K562 (cell line): ENCODE results near the gene GABPB2. TPM values are rescaled to one million over a fixed set of nuclear protein-coding genes. Genes with fewer than 3 reads are reported as not detected.

Experiments
- ARID2 ChIP-seq: fragments of 450-650 bp; IDR thresholded peaks from 2 replicates; pipeline ENCODE4 v1.6.1; 2017; ENCODE audit warnings: antibody characterized with exemption, mild to moderate bottlenecking
- CREB1 ChIP-seq, 2 experiments: sonication (generic) in 1 of 2; formaldehyde crosslinking in 1 of 2; IDR thresholded peaks; 2 replicates each; pipeline versions ENCODE4 v1.6.1 to v1.8.0; 2012 to 2022; ENCODE audit warnings: inconsistent platforms in 1 of 2, mild to moderate bottlenecking in 1 of 2, missing genetic modification reagents in 1 of 2, moderate library complexity in 1 of 2
- EHMT2 ChIP-seq: fragments of 450-650 bp; IDR thresholded peaks from 2 replicates; pipeline ENCODE4 v1.6.1; 2018; ENCODE audit warnings: antibody characterized with exemption
- FIP1L1 ChIP-seq: fragments of 200-400 bp; formaldehyde crosslinking; IDR thresholded peaks from 2 replicates; pipeline ENCODE4 v1.6.1; 2018; ENCODE audit warnings: mild to moderate bottlenecking, low read depth, low read length; ENCODE audit not compliant: poor library complexity, severe bottlenecking
- KHSRP ChIP-seq: fragments of 450-650 bp; IDR thresholded peaks from 2 replicates; pipeline ENCODE4 v1.6.1; 2017
- NFE2 ChIP-seq: IDR thresholded peaks from 2 replicates; pipeline ENCODE4 v1.6.1; 2014; ENCODE audit warnings: antibody characterized with exemption, low read depth
- NR4A1 ChIP-seq, 2 experiments: fragments of 250-450 bp in 1 of 2; fragments of 450-650 bp in 1 of 2; sonication (Bioruptor Pico) in 1 of 2; IDR thresholded peaks; 2 replicates each; pipeline versions ENCODE4 v1.4.0 to v1.6.1; 2016 to 2020; ENCODE audit warnings: mild to moderate bottlenecking in 2 of 2, missing compliant biosample characterization in 1 of 2, missing genetic modification characterization in 1 of 2, moderate library complexity in 1 of 2
- NRF1 ChIP-seq, 2 experiments: fragments of 450-650 bp; IDR thresholded peaks in 1 of 2; conservative IDR thresholded peaks in 1 of 2; 2 replicates each; pipeline ENCODE4 v1.6.1; 2014; ENCODE audit warnings: mild to moderate bottlenecking in 2 of 2
- SNRNP70 ChIP-seq: fragments of 200-400 bp; formaldehyde crosslinking; optimal IDR thresholded peaks from 2 replicates; pipeline ENCODE3; 2017; ENCODE audit warnings: low read depth, low read length
- TAF9B ChIP-seq: fragments of 450-650 bp; IDR thresholded peaks from 2 replicates; pipeline ENCODE4 v1.6.1; 2018; ENCODE audit warnings: mild to moderate bottlenecking; ENCODE audit not compliant: partially characterized antibody
- TEAD2 ChIP-seq: fragments of 450-650 bp; IDR thresholded peaks from 2 replicates; pipeline ENCODE4 v1.6.1; 2016; ENCODE audit warnings: missing genetic modification characterization, control low read depth, missing compliant biosample characterization
- ZNF175 ChIP-seq: fragments of 200-800 bp; sonication (Bioruptor generic); IDR thresholded peaks from 2 replicates; pipeline ENCODE4 v1.6.1; 2016; ENCODE audit warnings: low read depth, mild to moderate bottlenecking, missing genetic modification characterization, missing compliant biosample characterization
- ZNF23 ChIP-seq: fragments of 250-450 bp; sonication (Bioruptor Pico); IDR thresholded peaks from 2 replicates; pipeline ENCODE4 v1.4.0; 2020; ENCODE audit warnings: mild to moderate bottlenecking
- polyA plus RNA-seq, 8 experiments: library from polyadenylated mRNA; depleted of rRNA in 4 of 8; stranded (reverse) in 5 of 8; unstranded in 3 of 8; fragments of >200 nt; fragmentation: Nextera tagmentation in 2 of 8; fragmentation: Illumina TruSeq in 1 of 8; extraction: Ambion mirVana in 2 of 8; extraction: Trizol in 1 of 8; gene quantifications; 2 replicates each; pipeline versions ENCODE4 v1.2.1 to v1.2.3, GENCODE V29; 2011 to 2014; ENCODE audit warnings: inconsistent platforms in 1 of 8, missing spikeins in 1 of 8
- total RNA-seq, 7 experiments: library from RNA; depleted of rRNA in 6 of 7; stranded (reverse); fragments of >200 nt in 6 of 7; fragmentation: Illumina TruSeq in 2 of 7; extraction: Trizol in 2 of 7; gene quantifications; 2 replicates each; pipeline versions ENCODE4 v1.2.1 to v1.2.3, GENCODE V29; 2011 to 2021; ENCODE audit warnings: low replicate concordance in 1 of 7
- TF ChIP-seq, protein P1 (sequence below): sonication (generic); formaldehyde crosslinking; IDR thresholded peaks from 2 replicates; pipeline ENCODE4 v1.8.0; 2022; ENCODE audit warnings: mild to moderate bottlenecking, missing genetic modification reagents
- TF ChIP-seq, protein P2 (sequence below): fragments of 250-450 bp; sonication (Bioruptor Pico); IDR thresholded peaks from 2 replicates; pipeline ENCODE4 v1.8.0; 2022; ENCODE audit warnings: moderate library complexity, mild to moderate bottlenecking, inconsistent platforms
- TF ChIP-seq, protein P3 (sequence below): IDR thresholded peaks from 2 replicates; pipeline ENCODE4 v1.6.1; 2011; ENCODE audit warnings: borderline replicate concordance, low read depth, mild to moderate bottlenecking, moderate library complexity, low read length; ENCODE audit not compliant: insufficient read depth, poor library complexity, severe bottlenecking
- TF ChIP-seq, protein P4 (sequence below): fragments of 250-450 bp; sonication (Bioruptor Pico); IDR thresholded peaks from 2 replicates; pipeline ENCODE4 v1.8.0; 2022; ENCODE audit warnings: inconsistent platforms
- TF ChIP-seq, protein P5 (sequence below): fragments of 450-650 bp; formaldehyde crosslinking; IDR thresholded peaks from 2 replicates; pipeline ENCODE4 v1.4.0; 2022; ENCODE audit warnings: missing genetic modification characterization

Gene GABPB2
- total and polyA plus RNA-seq, 9 of the 15 experiments (the other 6 are each of a cell fraction or from before 2014, with no cell fraction given) = 2.2 to 13.3 (median 6.1) TPM

DNA sequence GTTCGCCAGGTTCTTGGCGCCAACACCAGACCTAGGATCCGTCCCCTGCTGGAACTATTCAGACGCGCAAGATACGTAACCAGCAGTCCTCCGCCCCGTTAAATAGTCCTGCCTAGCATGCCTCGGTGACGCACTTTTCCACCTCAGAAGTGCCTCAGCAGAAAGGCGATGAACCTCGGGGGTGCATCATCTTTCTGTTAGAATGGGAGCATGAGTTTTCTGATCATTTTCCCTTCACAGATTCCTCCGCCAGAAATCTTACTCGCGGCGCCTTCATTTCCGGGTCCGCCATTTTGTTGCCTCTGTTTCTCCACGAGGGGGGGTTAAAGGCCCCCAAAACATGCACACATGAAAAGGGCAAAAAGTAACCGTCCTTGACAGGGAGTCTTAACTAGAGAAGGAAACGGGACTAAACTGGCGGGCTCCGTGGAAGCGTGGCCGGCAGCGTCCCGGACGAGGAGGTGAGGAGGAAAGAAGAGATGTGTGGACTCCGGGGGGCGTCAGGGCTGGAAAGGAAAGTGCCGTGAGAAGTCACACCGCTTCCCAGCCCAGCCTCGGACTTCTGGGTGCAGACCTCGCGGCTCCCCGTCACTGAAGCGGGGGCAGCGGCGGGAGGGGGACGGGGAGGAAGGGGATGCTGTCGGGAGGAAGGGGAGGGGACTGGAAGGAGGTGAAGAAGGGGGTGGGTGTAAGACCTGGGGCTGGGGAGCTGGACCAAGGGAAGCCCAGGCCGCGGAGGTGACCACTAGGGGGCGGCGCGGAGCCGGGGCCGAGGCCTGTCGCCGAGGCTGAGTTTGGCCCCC lies at the start of gene GABPB2 (continued):
- TF ChIP-seq, protein P1, sequence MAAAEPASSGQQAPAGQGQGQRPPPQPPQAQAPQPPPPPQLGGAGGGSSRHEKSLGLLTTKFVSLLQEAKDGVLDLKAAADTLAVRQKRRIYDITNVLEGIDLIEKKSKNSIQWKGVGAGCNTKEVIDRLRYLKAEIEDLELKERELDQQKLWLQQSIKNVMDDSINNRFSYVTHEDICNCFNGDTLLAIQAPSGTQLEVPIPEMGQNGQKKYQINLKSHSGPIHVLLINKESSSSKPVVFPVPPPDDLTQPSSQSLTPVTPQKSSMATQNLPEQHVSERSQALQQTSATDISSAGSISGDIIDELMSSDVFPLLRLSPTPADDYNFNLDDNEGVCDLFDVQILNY (CRISPR knock-in tag) = peak; percentile 94
- TF ChIP-seq ARID2 (no peak), NFE2 (peak; percentile 2; the same call in 1 of the 2 replicates), SNRNP70 (no peak), NRF1 (conservative IDR thresholded peaks at IDR 0.05 in 1 of 2, IDR thresholded peaks at IDR 0.05 in 1 of 2) (peak; percentile 49 to 77; a peak in 3 of 4 replicates), CREB1 (IDR thresholded peaks at IDR 0.05) (peak; percentile 84), CREB1 (CRISPR knock-in tag; IDR thresholded peaks at IDR 0.05) (peak; percentile 89), EHMT2 (peak; percentile 40), TEAD2 (tag) (0 out of 2 replicates have a peak, but pooled peaks have one; percentile 40), KHSRP (peak; percentile 73; the same call in 1 of the 2 replicates), TAF9B (peak; percentile 97), FIP1L1 (no peak), ZNF175 (CRISPR knock-in tag) (no peak), ZNF23 (no peak), NR4A1 (CRISPR knock-in tag; IDR thresholded peaks at IDR 0.05) (no peak), NR4A1 (tag; IDR thresholded peaks at IDR 0.05) (peak; percentile 88)
- TF ChIP-seq, protein P2, sequence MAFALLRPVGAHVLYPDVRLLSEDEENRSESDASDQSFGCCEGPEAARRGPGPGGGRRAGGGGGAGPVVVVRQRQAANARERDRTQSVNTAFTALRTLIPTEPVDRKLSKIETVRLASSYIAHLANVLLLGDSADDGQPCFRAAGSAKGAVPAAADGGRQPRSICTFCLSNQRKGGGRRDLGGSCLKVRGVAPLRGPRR = no peak
- TF ChIP-seq, protein P3, sequence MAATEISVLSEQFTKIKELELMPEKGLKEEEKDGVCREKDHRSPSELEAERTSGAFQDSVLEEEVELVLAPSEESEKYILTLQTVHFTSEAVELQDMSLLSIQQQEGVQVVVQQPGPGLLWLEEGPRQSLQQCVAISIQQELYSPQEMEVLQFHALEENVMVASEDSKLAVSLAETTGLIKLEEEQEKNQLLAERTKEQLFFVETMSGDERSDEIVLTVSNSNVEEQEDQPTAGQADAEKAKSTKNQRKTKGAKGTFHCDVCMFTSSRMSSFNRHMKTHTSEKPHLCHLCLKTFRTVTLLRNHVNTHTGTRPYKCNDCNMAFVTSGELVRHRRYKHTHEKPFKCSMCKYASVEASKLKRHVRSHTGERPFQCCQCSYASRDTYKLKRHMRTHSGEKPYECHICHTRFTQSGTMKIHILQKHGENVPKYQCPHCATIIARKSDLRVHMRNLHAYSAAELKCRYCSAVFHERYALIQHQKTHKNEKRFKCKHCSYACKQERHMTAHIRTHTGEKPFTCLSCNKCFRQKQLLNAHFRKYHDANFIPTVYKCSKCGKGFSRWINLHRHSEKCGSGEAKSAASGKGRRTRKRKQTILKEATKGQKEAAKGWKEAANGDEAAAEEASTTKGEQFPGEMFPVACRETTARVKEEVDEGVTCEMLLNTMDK = peak; percentile 85
- TF ChIP-seq, protein P4, sequence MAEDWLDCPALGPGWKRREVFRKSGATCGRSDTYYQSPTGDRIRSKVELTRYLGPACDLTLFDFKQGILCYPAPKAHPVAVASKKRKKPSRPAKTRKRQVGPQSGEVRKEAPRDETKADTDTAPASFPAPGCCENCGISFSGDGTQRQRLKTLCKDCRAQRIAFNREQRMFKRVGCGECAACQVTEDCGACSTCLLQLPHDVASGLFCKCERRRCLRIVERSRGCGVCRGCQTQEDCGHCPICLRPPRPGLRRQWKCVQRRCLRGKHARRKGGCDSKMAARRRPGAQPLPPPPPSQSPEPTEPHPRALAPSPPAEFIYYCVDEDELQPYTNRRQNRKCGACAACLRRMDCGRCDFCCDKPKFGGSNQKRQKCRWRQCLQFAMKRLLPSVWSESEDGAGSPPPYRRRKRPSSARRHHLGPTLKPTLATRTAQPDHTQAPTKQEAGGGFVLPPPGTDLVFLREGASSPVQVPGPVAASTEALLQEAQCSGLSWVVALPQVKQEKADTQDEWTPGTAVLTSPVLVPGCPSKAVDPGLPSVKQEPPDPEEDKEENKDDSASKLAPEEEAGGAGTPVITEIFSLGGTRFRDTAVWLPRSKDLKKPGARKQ (CRISPR knock-in tag) = no peak
- TF ChIP-seq, protein P5, sequence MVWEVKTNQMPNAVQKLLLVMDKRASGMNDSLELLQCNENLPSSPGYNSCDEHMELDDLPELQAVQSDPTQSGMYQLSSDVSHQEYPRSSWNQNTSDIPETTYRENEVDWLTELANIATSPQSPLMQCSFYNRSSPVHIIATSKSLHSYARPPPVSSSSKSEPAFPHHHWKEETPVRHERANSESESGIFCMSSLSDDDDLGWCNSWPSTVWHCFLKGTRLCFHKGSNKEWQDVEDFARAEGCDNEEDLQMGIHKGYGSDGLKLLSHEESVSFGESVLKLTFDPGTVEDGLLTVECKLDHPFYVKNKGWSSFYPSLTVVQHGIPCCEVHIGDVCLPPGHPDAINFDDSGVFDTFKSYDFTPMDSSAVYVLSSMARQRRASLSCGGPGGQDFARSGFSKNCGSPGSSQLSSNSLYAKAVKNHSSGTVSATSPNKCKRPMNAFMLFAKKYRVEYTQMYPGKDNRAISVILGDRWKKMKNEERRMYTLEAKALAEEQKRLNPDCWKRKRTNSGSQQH = no peak
